ENCODE results near the gene LRCH1.

GRCh38 chr13:46600943-46601311 is 48.0 kb downstream of the LRCH1 start:
- TF ChIP-seq USF1 (IDR thresholded peaks at IDR 0.05; ENCODE audit: borderline replicate concordance, extremely low read length, insufficient read depth, low read depth, low read length), result no peak
- no peak for TF ChIP-seq ZBTB40 (IDR thresholded peaks at IDR 0.05; ENCODE audit: borderline replicate concordance)
- TF ChIP-seq PBX3 (IDR thresholded peaks at IDR 0.05; ENCODE audit: insufficient replicate concordance, low read depth, low read length), result no peak
- no peak for TF ChIP-seq HDAC6 (IDR thresholded peaks at IDR 0.05; ENCODE audit: unreplicated experiment)
- no peak for TF ChIP-seq CTCF (IDR thresholded peaks at IDR 0.05 in 2 of 3, conservative IDR thresholded peaks at IDR 0.05 in 1 of 3; ENCODE audit: control insufficient read depth in 2 of 3, extremely low read depth in 1 of 3, insufficient read depth in 1 of 3, low read depth in 3 of 3, low read length in 3 of 3)
- no peak for TF ChIP-seq NRF1 (conservative IDR thresholded peaks at IDR 0.05; ENCODE audit: low read depth, low read length)

Data from GM12878 (cell line).